GM12864 (cell line): ENCODE results near the gene SVEP1.

Experiments used
- DNase-seq: peaks from one replicate; pipeline ENCODE4 v3.0.0-alpha.2; 2011; ENCODE audit warnings: low read depth
- H3K4me3 ChIP-seq: 2 replicates; pipeline ENCODE4 v1.5.1; 2011; ENCODE audit warnings: mild to moderate bottlenecking, low read depth, low read length, control low read depth
- CTCF ChIP-seq: IDR thresholded peaks from 2 replicates; pipeline ENCODE4 v1.5.1; 2011; ENCODE audit warnings: low read depth, mild to moderate bottlenecking, moderate library complexity, low read length, control low read depth, inconsistent platforms; ENCODE audit errors: missing control alignments

SVEP1 gene

GRCh38 chr9:110330484-110331105 lies 248.9 kb downstream of the SVEP1 start:
- no peak for TF ChIP-seq CTCF
- no peak overlapping the region for H3K4me3 ChIP-seq
- no peak for DNase-seq

- H3K4me3 ChIP-seq, result no peak overlapping the region
- DNase-seq, result no peak
- no peak for TF ChIP-seq CTCF
These were observed 249.8 kb downstream of the SVEP1 start for GRCh38 chr9:110329639-110330230.

- TF ChIP-seq CTCF, result no peak
- no peak overlapping the region for H3K4me3 ChIP-seq
- DNase-seq, result no peak
These were observed 250.8 kb downstream of the SVEP1 start for GRCh38 chr9:110328763-110329162.

- TF ChIP-seq CTCF, result no peak
- no peak overlapping the region for H3K4me3 ChIP-seq
- DNase-seq, result no peak
These were observed 251.8 kb downstream of the SVEP1 start for GRCh38 chr9:110327716-110328115.

- TF ChIP-seq CTCF, result no peak
- DNase-seq, result no peak
These were observed 255.7 kb downstream of the SVEP1 start for GRCh38 chr9:110323818-110324217.

GRCh38 chr9:110320651-110321445 lies 258.7 kb downstream of the SVEP1 start:
- DNase-seq, result no peak
- TF ChIP-seq CTCF, result no peak

More at GRCh38 chr9:110323818-110324217, 255.7 kb downstream of the SVEP1 start:
- no peak overlapping the region for H3K4me3 ChIP-seq

More at GRCh38 chr9:110320651-110321445, 258.7 kb downstream of the SVEP1 start:
- no peak overlapping the region for H3K4me3 ChIP-seq
